ENCODE results near the gene GABRG3. TPM values are rescaled to one million over a fixed set of nuclear protein-coding genes. Genes with fewer than 3 reads are reported as not detected.

The GABRG3 gene
- total and polyA plus RNA-seq, 2 of the 4 experiments (the other 2 are of a cell fraction), result not detected

GRCh38 chr15:27036210-27036609 lies 65.2 kb downstream of the GABRG3 start:
- no peak overlapping the region for H3K14ac ChIP-seq (replicated peaks; ENCODE audit: low read depth, low read length)
- no peaks in the 10 kb centered on the region for H4K20me1 ChIP-seq (ENCODE audit: insufficient read depth, low read length)
- TF ChIP-seq FOS (IDR thresholded peaks at IDR 0.05; ENCODE audit: low read depth, low read length) (no peak), RAD21 (IDR thresholded peaks at IDR 0.05; ENCODE audit: low read length) (no peak), CTCF (conservative IDR thresholded peaks at IDR 0.05; ENCODE audit: low read depth, low read length) (no peak), MAZ (IDR thresholded peaks at IDR 0.05; ENCODE audit: borderline replicate concordance, low read depth, low read length) (no peak), POLR2A (IDR thresholded peaks at IDR 0.05; ENCODE audit: low read depth, low read length) (no peak), RCOR1 (IDR thresholded peaks at IDR 0.05; ENCODE audit: insufficient replicate concordance, low read length) (no peak), ELK1 (IDR thresholded peaks at IDR 0.05; ENCODE audit: borderline replicate concordance, low read depth, low read length) (no peak), USF2 (IDR thresholded peaks at IDR 0.05; ENCODE audit: low read depth, low read length) (no peak), MAFK (IDR thresholded peaks at IDR 0.05; ENCODE audit: low read depth, low read length) (no peak), RFX5 (IDR thresholded peaks at IDR 0.05; ENCODE audit: low read depth, low read length) (no peak), CEBPB (IDR thresholded peaks at IDR 0.05; ENCODE audit: low read depth, low read length) (no peak), SMC3 (IDR thresholded peaks at IDR 0.05; ENCODE audit: low read depth, low read length) (no peak), NFE2L2 (IDR thresholded peaks at IDR 0.05; ENCODE audit: low read depth, low read length) (no peak), BHLHE40 (IDR thresholded peaks at IDR 0.05; ENCODE audit: low read depth, low read length) (no peak), MXI1 (IDR thresholded peaks at IDR 0.05; ENCODE audit: borderline replicate concordance, low read depth, low read length) (no peak), CHD1 (IDR thresholded peaks at IDR 0.05; ENCODE audit: low read depth, low read length) (no peak)
- H4K91ac ChIP-seq (ENCODE audit: insufficient read depth, low read depth, low read length), result no peak overlapping the region
- no peak overlapping the region for H3K4me3 ChIP-seq (ENCODE audit: insufficient read depth, low read depth, low read length)
- dilution Hi-C loops (cut with HindIII; ENCODE audit: low sequenced_read_pairs, unreplicated experiment) (no loop called here), intact Hi-C loops (cut with micrococcal nuclease) (no loop called here), in situ Hi-C loops (cut with MboI; ENCODE audit: low sequenced_read_pairs) (no loop called here)
- H2BK5ac ChIP-seq (ENCODE audit: low read depth, low read length, poor library complexity, severe bottlenecking), result no peak overlapping the region
- H3K9ac ChIP-seq (ENCODE audit: low read depth, low read length), result no peak overlapping the region
- H4K8ac ChIP-seq (ENCODE audit: low read depth in 2 of 2, low read length in 2 of 2), result no peak overlapping the region
- H3K4me2 ChIP-seq (ENCODE audit: low read depth, low read length), result no peak overlapping the region
- H3K4me1 ChIP-seq (ENCODE audit: control insufficient read depth, insufficient read depth, low read length), result no peaks in the 10 kb centered on the region
- CTCF ChIA-PET, result no interaction called here
- POLR2A ChIA-PET (ENCODE audit: unreplicated experiment), result no interaction called here
- H3K18ac ChIP-seq (ENCODE audit: low read depth, low read length), result no peak overlapping the region
- H2AK9ac ChIP-seq (replicated peaks; ENCODE audit: low read depth, low read length, poor library complexity), result no peak overlapping the region
- H3K23ac ChIP-seq (ENCODE audit: low read depth, low read length), result no peak overlapping the region
- H3K9me1 ChIP-seq (ENCODE audit: insufficient read depth, low read length), result no peaks in the 10 kb centered on the region
- no peak overlapping the region for H2BK120ac ChIP-seq (ENCODE audit: low read depth, low read length)
- H3K56ac ChIP-seq (ENCODE audit: extremely low read depth, insufficient read depth, low read length), result no peak overlapping the region
- no peak for DNase-seq
- no peak overlapping the region for H4K5ac ChIP-seq (ENCODE audit: low read depth, low read length)
- H3K36me3 ChIP-seq (ENCODE audit: control insufficient read depth, insufficient read depth, low read length), result no peaks in the 10 kb centered on the region
- peaks cover 13% of the 10 kb centered on the region for H3K9me3 ChIP-seq (ENCODE audit: control insufficient read depth, insufficient read depth, low read length)
- no TSS peak for BruUV-seq (replicated peaks)
- no peak overlapping the region for H3K27ac ChIP-seq (ENCODE audit: insufficient read depth, low read length)
- H2AK5ac ChIP-seq (ENCODE audit: low read depth, low read length), result no peak overlapping the region
- no peak overlapping the region for H2AFZ ChIP-seq (replicated peaks; ENCODE audit: low read length, poor library complexity)
- H2BK15ac ChIP-seq (ENCODE audit: low read depth, low read length), result no peak overlapping the region
- no peak for ATAC-seq (ENCODE audit: low read depth)
- no peak overlapping the region for H3K4ac ChIP-seq (ENCODE audit: low read depth, low read length)
- no peak overlapping the region for H2BK20ac ChIP-seq (ENCODE audit: low read depth, low read length)
- H3K27me3 ChIP-seq (ENCODE audit: control insufficient read depth, insufficient read depth, low read length), result no peaks in the 10 kb centered on the region
- 49% methylated on average over 5 of the region's 14 CpGs; no CpG with 5 or more reads in 1 of the 2 experiments for WGBS, 2 experiments (ENCODE audit: extremely low coverage in 2 of 2, insufficient read length in 1 of 2)
- no peaks in the 10 kb centered on the region for H3K79me1 ChIP-seq (ENCODE audit: low read depth in 1 of 2, low read length in 2 of 2)

Data from IMR-90 (cell line).